BLaER1 treated with 17β-estradiol and CSF1 and Interleukin-3, amounts not matched to agents 10 nM and 100 nM (cell line): ENCODE results near the gene KRT81.
A peak's percentile ranks its signal among the peaks of the same experiment; 100 is the strongest.

ENCODE experiments used
- H3K27ac ChIP-seq, 11 experiments: shearing (Covaris generic); formaldehyde crosslinking; 2 replicates each; pipeline ENCODE4 v1.8.1; 2022
- H3K27me3 ChIP-seq, 11 experiments: shearing (Covaris generic); formaldehyde crosslinking; 2 replicates each; pipeline ENCODE4 v1.8.1; 2022
- H3K36me3 ChIP-seq, 11 experiments: shearing (Covaris generic); formaldehyde crosslinking; 2 replicates each; pipeline ENCODE4 v1.8.1; 2022
- H3K4me1 ChIP-seq, 10 experiments: shearing (Covaris generic); formaldehyde crosslinking; 2 replicates each; pipeline ENCODE4 v1.8.1; 2022
- H3K4me2 ChIP-seq, 11 experiments: shearing (Covaris generic); formaldehyde crosslinking; 2 replicates each; pipeline ENCODE4 v1.8.1; 2022
- H3K4me3 ChIP-seq, 10 experiments: shearing (Covaris generic); formaldehyde crosslinking; 2 replicates each; pipeline ENCODE4 v1.8.1; 2022
- H3K9ac ChIP-seq, 11 experiments: shearing (Covaris generic); formaldehyde crosslinking; 2 replicates each; pipeline ENCODE4 v1.8.1; 2022
- H3K9me3 ChIP-seq, 11 experiments: shearing (Covaris generic); formaldehyde crosslinking; replicated peaks in 1 of 11; 2 replicates each; pipeline ENCODE4 v1.8.1; 2022
- H4K20me1 ChIP-seq, 11 experiments: shearing (Covaris generic); formaldehyde crosslinking; 2 replicates each; pipeline ENCODE4 v1.8.1; 2022
- Cebpa-rat ChIP-seq, 11 experiments: shearing (Covaris generic); IDR thresholded peaks; 2 replicates each; pipeline ENCODE4 v1.8.1; 2022

KRT81 gene

GRCh38 chr12:52239767-52240166 lies 51.6 kb downstream of the KRT81 start:
- no peaks in the 10 kb centered on the region for H3K36me3 ChIP-seq
- no peak for TF ChIP-seq Cebpa-rat (IDR thresholded peaks at IDR 0.05)
- H3K4me1 ChIP-seq = peaks cover 31 to 55% (median 37%) of the 10 kb centered on the region in 10 experiments
- no peak overlapping the region for H3K4me2 ChIP-seq
- H3K4me3 ChIP-seq = no peak overlapping the region
- no peak overlapping the region for H3K9ac ChIP-seq
- H3K27me3 ChIP-seq = no peaks in the 10 kb centered on the region
- no peak overlapping the region for H3K27ac ChIP-seq
- no peaks in the 10 kb centered on the region for H4K20me1 ChIP-seq
- no peaks in the 10 kb centered on the region for H3K9me3 ChIP-seq

- H3K4me3 ChIP-seq = no peak overlapping the region
- TF ChIP-seq Cebpa-rat (IDR thresholded peaks at IDR 0.05) = no peak
- H3K4me2 ChIP-seq = no peak overlapping the region
- no peak overlapping the region for H3K9ac ChIP-seq
- H4K20me1 ChIP-seq = no peaks in the 10 kb centered on the region
- H3K4me1 ChIP-seq = peaks cover 27 to 55% (median 36%) of the 10 kb centered on the region in 10 experiments
- H3K9me3 ChIP-seq = no peaks in the 10 kb centered on the region
- H3K36me3 ChIP-seq = no peaks in the 10 kb centered on the region
- no peak overlapping the region for H3K27ac ChIP-seq
- no peaks in the 10 kb centered on the region for H3K27me3 ChIP-seq
Observed at GRCh38 chr12:52238916-52239646, 52.3 kb downstream of the KRT81 start.

- no peaks in the 10 kb centered on the region for H4K20me1 ChIP-seq
- H3K4me1 ChIP-seq = peaks cover 20 to 47% (median 29%) of the 10 kb centered on the region in 10 experiments
- peak overlapping the region in 3 of 11 experiments; percentile 0 to 21 (median 4); a peak in 2 of 22 replicates for H3K4me2 ChIP-seq
- no peaks in the 10 kb centered on the region for H3K9me3 ChIP-seq
- no peak overlapping the region for H3K9ac ChIP-seq
- H3K27me3 ChIP-seq = peaks cover 0 to 5% (median 4%) of the 10 kb centered on the region in 11 experiments; a peak in 15 of 22 replicates
- TF ChIP-seq Cebpa-rat (IDR thresholded peaks at IDR 0.05) = no peak
- no peak overlapping the region for H3K4me3 ChIP-seq
- H3K36me3 ChIP-seq = no peaks in the 10 kb centered on the region
- no peak overlapping the region for H3K27ac ChIP-seq
Observed at GRCh38 chr12:52238207-52238840, 53.0 kb downstream of the KRT81 start.

- Histone ChIP-seq H3K9ac (no peak overlapping the region), H3K9me3 (no peaks in the 10 kb centered on the region), H3K27me3 (peaks cover 0 to 18% (median 15%) of the 10 kb centered on the region in 11 experiments; a peak in 16 of 22 replicates), H4K20me1 (no peaks in the 10 kb centered on the region), H3K4me3 (no peak overlapping the region), H3K4me2 (peak overlapping the region in 2 of 11 experiments; percentile 35 to 89; a peak in 4 of 22 replicates), H3K36me3 (no peaks in the 10 kb centered on the region), H3K4me1 (peaks cover 16 to 41% (median 25%) of the 10 kb centered on the region in 10 experiments), H3K27ac (no peak overlapping the region)
- no peak for TF ChIP-seq Cebpa-rat (IDR thresholded peaks at IDR 0.05)
Observed at GRCh38 chr12:52236386-52237050, 54.8 kb downstream of the KRT81 start.
